Measurements from ENCODE around the gene PET100.

GRCh38 chr19:7603919-7604318 is 25.7 kb upstream of the PET100 start:
- no peak for TF ChIP-seq POLR2A (IDR thresholded peaks at IDR 0.05)
- no peak for TF ChIP-seq CTCF (IDR thresholded peaks at IDR 0.05 in 4 of 5, conservative IDR thresholded peaks at IDR 0.05 in 1 of 5)

Measured in gastrocnemius medialis (tissue), 4 donors.